Measurements from ENCODE around the gene ABI1. TPM values are rescaled to one million over a fixed set of nuclear protein-coding genes. Genes with fewer than 3 reads are reported as not detected.
"Not testable (repeated sequence)": the region's sequence is repeated elsewhere in the genome, so short reads cannot be mapped to it uniquely, and the experiment has no call there.

The ABI1 gene
- polyA plus RNA-seq (2013, experiment 1 of 2; ENCODE audit: insufficient read length): 49.6 TPM
- polyA plus RNA-seq (2013, experiment 2 of 2; ENCODE audit: insufficient read length): 49.1 TPM

GRCh38 chr10:26860443-26861204 lies at the start of gene ABI1:
TSS of gene ABI1 (minus strand) at chr10:26860958. CDS start at chr10:26860863, 95 bp downstream.
- DNase-seq: peak; percentile 99

GRCh38 chr10:26909753-26910152 lies 49.0 kb upstream of the ABI1 start:
- DNase-seq: no peak

GRCh38 chr10:26905253-26905781 lies 44.6 kb upstream of the ABI1 start:
- DNase-seq: not testable (repeated sequence)

- no peak for DNase-seq
Measured at GRCh38 chr10:26903431-26904217, 42.9 kb upstream of the ABI1 start.

GRCh38 chr10:26892306-26892923 lies 31.7 kb upstream of the ABI1 start:
- DNase-seq: not testable (repeated sequence)

GRCh38 chr10:26890956-26891355 lies 30.2 kb upstream of the ABI1 start:
- DNase-seq: peak; percentile 67

- DNase-seq: no peak
Measured at GRCh38 chr10:26887611-26888215, 27.0 kb upstream of the ABI1 start.

GRCh38 chr10:26881600-26882331 lies 21.0 kb upstream of the ABI1 start:
- DNase-seq: peak; percentile 66

GRCh38 chr10:26879744-26880143 lies 19.0 kb upstream of the ABI1 start:
- no peak for DNase-seq

GRCh38 chr10:26870766-26871165 lies 10.0 kb upstream of the ABI1 start:
- no peak for DNase-seq

- no peak for DNase-seq
Measured at GRCh38 chr10:26869528-26869927, 8.8 kb upstream of the ABI1 start.

GRCh38 chr10:26863351-26864076 lies 2.8 kb upstream of the ABI1 start:
- no peak for DNase-seq

GRCh38 chr10:26861205-26861998 lies 644 bp upstream of the ABI1 start:
- DNase-seq: no peak

- DNase-seq: peak; percentile 84
Measured at GRCh38 chr10:26860102-26860442, 686 bp downstream of the ABI1 start.

GRCh38 chr10:26859241-26860101 lies 1.3 kb downstream of the ABI1 start:
- DNase-seq: no peak

- DNase-seq: no peak
Measured at GRCh38 chr10:26858707-26859034, 2.1 kb downstream of the ABI1 start.

- peak; percentile 40 for DNase-seq
Measured at GRCh38 chr10:26857991-26858706, 2.6 kb downstream of the ABI1 start.

GRCh38 chr10:26857553-26857952 lies 3.2 kb downstream of the ABI1 start:
- DNase-seq: not testable (repeated sequence)

- no peak for DNase-seq
Measured at GRCh38 chr10:26855186-26855585, 5.6 kb downstream of the ABI1 start.
